HG02588 (cell line): ENCODE data around the gene PCAT6.
"Not testable (repeated sequence)": the region's sequence is repeated elsewhere in the genome, so short reads cannot be mapped to it uniquely, and the experiment has no call there.

Experiments used
- ATAC-seq: cut with Tn5 transposase; IDR thresholded peaks from one replicate; pipeline ENCODE4 v1.9.1; 2021; ENCODE audit warnings: mild to moderate bottlenecking, moderate library complexity; ENCODE audit not compliant: unreplicated experiment

The PCAT6 gene

GRCh38 chr1:202806845-202807450, 3.8 kb upstream of the PCAT6 start:
- ATAC-seq = no peak

GRCh38 chr1:202807451-202807925, 3.3 kb upstream of the PCAT6 start:
- no peak for ATAC-seq

DNA sequence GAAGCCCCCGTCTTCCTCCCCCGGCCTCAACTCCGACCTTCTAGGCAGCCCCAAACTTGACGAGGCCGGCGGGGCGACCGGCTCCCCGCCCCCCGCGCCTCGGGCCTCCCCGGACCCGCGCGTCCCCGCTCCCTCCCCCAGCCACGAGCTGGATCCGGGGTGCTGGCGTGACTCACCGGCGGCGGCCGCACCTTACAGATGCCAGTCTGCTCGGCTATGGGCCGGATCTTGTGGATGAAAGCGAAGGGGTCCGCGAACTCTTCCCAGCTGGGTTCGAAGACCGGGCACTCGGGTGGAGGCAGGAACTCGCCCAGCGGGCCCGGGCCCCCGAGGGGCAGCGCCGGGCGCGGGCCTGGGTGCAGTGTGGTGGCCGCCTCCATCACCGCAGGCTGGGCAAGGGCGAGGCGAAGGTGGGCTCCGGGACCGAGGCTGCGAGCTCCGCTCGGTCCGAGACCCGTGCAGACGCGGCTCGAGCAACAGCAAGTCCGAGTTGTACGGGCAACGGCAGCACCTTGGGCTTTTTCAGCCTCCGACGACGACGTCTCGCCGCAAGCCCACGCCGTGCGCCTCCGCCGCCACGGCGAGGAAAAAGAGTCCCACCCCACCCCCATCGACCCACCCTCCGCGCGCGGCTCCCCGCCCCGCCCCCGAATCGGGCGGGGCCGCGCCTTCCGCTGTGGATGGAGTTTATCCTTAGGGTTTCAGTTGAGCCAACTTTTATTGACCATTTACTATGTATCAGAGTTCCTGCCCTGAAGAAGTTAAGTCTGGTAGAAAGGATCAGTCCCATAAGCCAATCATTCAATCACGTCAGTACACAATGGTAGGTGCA, 2.6 kb upstream of the PCAT6 start, which contains the start of gene KDM5B:
Gene KDM5B (minus strand): TSS at position 496 of the 832 bp plus-strand sequence. CDS start 116 bp downstream, at position 380.
- ATAC-seq = no peak

- ATAC-seq = no peak
Observed at GRCh38 chr1:202809597-202810159, 1.1 kb upstream of the PCAT6 start.

GRCh38 chr1:202810193-202810614, 550 bp upstream of the PCAT6 start:
- no peak for ATAC-seq

DNA sequence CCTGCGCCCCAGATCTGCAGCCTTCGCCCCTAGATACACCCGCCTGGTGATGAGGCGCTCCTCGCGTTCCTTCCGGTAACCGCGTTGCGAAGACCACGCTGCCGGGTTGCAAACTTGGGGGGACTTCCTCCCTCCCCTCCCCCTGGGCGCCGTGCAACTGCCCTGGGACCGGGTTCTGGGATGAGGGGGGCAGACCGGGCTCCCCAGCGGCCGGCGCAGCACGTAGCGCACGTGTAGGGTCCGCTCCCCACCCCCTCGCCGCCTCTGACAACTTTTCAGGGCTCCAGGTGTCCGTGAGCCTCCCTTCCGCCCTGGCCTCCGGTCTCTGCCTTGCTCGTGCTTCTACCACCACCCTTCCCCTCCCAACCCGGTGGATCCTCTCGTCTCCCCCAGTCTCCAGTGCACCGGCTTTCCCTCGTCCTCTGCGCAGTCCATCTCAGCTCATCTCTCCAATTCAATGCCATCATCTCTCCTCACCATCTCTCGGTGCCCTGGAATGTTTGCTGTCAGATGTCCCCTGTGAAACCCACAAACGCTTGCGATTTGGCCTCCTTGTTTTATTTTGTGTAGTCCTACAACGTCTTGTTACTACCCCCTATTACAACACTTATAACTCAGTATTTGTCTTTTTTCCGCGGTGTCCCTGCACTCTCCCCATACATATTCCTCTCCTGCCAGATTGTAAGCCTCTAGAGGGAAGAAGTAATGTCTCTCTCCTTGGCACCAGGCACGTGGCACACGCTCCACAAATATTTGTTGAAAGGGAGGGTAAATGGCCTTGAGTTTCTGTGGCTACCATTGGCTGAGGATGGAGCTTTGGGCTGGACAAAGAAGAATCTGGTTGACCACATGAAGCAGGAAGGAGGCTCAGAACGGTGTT, 782 bp downstream of the PCAT6 start:
- no peak for ATAC-seq

DNA sequence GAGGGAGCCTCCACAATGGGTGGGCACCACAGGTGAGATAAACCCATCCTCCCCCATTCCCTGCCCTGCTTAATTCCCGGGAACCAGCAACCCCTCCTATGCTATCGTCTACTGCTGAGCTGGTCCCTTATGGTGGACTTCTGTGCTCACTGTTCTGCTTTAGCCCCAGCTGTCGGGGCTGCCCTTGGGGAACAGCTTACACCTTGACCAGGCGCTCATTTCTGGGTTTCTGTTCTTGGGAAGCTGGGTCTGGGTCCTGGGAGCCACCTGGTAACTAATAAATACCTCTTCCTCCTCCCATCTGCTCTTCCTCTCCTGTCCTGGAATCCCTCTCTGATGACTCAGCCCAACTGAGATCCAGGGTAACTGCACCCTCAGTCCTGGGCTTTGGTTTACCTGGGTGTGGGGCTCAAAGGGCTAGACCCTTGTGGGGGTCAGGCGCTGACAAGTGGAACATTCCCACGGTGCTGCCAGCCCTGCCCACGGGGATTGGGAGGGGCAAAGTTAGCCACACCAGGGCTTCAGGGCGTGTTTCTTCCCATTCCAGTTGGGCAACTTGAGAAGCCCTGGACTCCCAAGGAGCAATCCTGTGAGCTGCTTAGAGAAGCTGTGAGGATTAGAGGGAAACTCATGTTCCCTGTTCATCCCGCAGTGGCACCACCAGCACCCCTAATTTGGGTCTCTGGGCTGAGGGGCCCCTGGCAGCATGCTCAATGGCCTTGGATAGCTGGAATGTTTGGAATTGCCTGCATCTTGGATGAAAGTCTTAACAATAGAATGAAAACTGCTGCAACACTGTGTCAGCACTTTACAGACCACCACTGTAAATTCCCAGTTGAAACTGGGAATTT, 1.6 kb downstream of the PCAT6 start:
- ATAC-seq = no peak

GRCh38 chr1:202815120-202815519, 4.4 kb downstream of the PCAT6 start:
- no peak for ATAC-seq

DNA sequence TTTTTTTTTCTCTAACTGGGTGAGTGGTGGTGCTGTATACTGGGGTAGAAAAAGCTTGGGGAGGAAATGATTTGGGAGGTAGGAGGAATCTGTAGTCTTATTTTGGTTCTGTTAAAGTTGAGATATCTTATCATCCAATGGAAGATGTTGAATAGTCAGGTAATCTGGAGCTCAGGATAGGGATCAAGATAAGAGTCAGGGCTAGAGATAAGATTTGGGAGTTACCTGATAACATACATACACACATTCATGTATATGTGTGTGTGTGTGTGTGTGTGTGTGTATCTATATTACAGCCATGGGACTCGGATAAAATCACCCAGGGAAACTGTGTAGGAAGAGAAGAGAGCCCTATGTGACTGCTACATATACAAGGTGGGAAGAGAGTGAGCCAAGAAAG, 8.1 kb downstream of the PCAT6 start:
- ATAC-seq = no peak

GRCh38 chr1:202821467-202821866, 10.7 kb downstream of the PCAT6 start:
- ATAC-seq = no peak

GRCh38 chr1:202825748-202826147, 15.0 kb downstream of the PCAT6 start:
- ATAC-seq = no peak

- ATAC-seq = not testable (repeated sequence)
Observed at GRCh38 chr1:202829223-202829622, 18.5 kb downstream of the PCAT6 start.

DNA sequence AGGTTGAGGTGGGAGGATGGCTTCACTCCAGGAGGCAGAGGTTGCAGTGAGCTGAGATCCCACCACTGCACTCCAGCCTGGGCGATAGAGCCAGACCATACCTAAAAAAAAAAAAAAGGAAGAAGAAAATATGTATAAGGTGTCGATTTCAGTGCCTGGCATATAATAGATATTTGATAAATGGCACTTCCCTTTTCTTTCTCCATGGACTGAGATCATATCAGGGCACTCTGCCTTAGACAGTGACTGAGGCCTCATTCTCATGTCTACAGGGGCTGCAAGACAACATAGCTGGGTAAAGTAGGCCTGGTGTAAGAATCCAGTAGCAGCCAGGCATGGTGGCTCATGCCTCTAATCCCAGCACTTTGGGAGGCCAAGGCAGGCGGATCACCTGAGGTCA, 21.2 kb downstream of the PCAT6 start:
- ATAC-seq = no peak

DNA sequence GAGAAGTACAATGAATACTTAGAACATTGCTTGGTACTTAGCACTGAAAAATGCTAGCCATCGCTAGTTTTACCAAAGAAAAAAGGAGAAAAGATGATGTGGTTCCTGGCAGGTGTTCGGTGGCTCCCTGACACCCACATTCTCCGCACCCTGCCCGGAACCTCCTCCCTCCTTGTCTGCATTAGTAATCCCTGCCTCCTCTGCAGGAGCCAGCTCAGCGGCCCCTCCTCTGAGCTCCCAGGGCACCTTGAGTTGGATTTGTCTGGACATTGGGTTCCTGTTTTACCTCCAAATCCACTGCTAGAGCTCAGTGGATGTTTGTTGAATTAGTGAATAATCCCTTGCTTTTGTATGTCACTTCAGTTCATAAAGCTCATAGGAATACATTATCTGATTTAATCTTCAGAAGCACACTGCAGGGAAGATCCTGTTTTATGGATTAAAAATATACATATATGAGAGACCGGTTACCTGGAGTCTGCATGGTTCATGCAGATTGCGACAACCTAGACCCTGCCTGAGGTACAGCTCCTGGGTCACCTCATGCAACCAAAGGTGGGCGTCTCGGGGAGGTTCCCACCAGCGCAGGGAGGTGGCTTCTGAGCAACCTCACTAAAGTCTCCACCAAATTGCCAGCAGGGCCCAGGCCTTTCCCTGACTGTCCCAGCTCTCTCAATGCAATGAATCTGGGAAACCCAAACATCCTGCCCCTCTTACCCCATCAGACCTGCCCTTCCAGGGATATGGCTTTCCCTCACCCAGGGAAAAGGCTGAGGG, 24.2 kb downstream of the PCAT6 start:
- no peak for ATAC-seq

DNA sequence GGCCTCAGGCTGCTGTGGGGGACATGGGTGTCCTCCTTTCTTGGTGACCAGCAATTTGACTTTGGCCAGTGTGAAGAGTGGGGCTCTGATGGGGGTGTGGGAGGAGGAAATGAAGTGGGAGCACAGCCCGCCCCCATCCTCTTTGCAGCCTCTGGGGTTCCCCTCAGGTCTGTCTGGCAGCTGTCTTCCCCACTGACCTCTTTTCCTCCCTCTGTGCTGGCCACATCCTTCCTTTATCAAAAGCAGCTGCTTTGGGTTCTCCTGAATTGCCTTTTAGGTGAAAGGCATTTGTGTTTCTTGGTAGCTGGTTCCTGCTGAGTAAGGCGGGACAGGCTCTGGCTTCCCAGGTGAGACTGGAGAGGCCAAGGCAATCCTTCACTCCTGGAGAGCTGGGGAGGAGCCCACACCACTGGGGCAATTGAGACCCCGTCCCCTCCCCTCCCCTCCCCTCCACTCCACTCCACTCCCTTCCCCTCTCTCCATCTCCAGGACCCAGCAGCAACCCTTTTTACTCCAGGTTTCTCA, 24.9 kb downstream of the PCAT6 start:
- no peak for ATAC-seq

DNA sequence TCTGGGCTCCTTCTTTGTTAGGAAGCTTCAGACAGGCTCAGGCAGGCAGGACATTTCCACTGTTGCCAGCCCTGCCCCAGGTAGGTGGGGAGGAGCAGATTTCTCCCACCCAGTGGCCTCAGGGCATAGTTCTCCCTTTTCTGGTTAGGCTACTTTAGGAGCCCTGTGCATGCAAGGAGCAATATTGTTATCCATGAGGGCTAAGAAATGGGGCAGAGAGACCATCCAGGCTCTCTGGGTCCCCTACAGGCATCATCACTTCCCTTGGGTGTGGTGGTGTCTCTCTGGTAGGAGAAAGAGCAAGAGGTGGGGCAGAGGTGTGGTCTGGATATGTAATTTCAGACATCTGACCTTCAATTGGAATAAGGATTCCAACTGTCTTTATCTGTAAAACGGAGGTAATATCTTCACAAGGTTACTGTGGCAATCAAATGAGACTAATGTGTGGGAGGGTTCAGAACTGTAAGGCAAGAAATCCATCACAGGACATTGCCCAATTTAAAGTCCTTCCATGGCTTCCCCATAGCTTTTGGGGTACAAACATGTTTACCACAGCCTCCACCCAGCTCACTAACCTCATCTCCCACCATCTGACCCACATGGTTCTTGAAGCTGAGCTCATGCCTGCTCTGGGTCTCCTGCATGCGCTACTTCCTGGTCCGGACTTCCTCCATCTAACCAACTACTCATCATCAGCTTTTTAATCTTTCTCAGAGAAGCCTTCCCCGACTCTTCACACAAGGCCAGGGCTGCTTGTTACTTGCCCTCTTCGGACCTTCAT, 26.1 kb downstream of the PCAT6 start:
- ATAC-seq = no peak

GRCh38 chr1:202837746-202838262, 27.1 kb downstream of the PCAT6 start:
- no peak for ATAC-seq

- ATAC-seq = no peak
Observed at GRCh38 chr1:202843081-202843480, 32.3 kb downstream of the PCAT6 start.
